Measurements from ENCODE around the gene DCAF6. TPM values are rescaled to one million over a fixed set of nuclear protein-coding genes. Genes with fewer than 3 reads are reported as not detected.

The DCAF6 gene
- total and polyA plus RNA-seq, 3 donors from 2014 or later = 160 to 199 (median 173) TPM

DNA sequence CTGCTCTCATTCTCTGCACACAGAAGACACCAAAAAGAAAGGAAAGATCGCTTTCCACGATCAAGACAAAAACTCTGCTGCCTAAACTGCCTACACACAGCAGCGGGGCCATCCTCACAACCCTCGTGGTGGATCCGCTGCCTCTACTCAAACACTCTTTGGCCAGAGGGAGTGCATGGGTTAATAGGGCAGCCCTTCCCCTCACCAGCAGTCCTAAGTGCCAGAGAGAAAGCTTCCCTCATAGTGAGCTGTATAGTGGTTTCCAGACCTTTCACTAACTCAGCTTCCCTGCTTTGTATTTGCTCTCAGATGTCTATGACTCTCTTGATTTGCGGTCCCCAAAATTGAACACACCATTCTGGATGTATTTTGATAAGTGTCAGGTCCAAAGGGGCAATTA, 169.4 kb downstream of the DCAF6 start:
- H3K27me3 ChIP-seq = no peaks in the 10 kb centered on the region
- intact Hi-C loops (cut with DNase I; ENCODE audit: low total_unique reads) = no loop called here
- H3K27ac ChIP-seq = no peak overlapping the region
- no peaks in the 10 kb centered on the region for H3K4me1 ChIP-seq
- 89 to 99% methylated on average over 6 of the region's 6 CpGs for WGBS, 2 donors
- TF ChIP-seq POLR2A (IDR thresholded peaks at IDR 0.05) = no peak
- TF ChIP-seq, protein P1, sequence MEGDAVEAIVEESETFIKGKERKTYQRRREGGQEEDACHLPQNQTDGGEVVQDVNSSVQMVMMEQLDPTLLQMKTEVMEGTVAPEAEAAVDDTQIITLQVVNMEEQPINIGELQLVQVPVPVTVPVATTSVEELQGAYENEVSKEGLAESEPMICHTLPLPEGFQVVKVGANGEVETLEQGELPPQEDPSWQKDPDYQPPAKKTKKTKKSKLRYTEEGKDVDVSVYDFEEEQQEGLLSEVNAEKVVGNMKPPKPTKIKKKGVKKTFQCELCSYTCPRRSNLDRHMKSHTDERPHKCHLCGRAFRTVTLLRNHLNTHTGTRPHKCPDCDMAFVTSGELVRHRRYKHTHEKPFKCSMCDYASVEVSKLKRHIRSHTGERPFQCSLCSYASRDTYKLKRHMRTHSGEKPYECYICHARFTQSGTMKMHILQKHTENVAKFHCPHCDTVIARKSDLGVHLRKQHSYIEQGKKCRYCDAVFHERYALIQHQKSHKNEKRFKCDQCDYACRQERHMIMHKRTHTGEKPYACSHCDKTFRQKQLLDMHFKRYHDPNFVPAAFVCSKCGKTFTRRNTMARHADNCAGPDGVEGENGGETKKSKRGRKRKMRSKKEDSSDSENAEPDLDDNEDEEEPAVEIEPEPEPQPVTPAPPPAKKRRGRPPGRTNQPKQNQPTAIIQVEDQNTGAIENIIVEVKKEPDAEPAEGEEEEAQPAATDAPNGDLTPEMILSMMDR (IDR thresholded peaks at IDR 0.05) = no peak
- H3K9me3 ChIP-seq = no peaks in the 10 kb centered on the region
- no peaks in the 10 kb centered on the region for H3K36me3 ChIP-seq (ENCODE audit: low read depth, missing control alignments)
- no peak overlapping the region for H3K4me3 ChIP-seq
- no peak for DNase-seq

- TF ChIP-seq, protein P1 (IDR thresholded peaks at IDR 0.05) = no peak
- no peak for TF ChIP-seq POLR2A (IDR thresholded peaks at IDR 0.05)
- DNase-seq = no peak
- Histone ChIP-seq H3K27me3 (no peaks in the 10 kb centered on the region), H3K36me3 (ENCODE audit: low read depth, missing control alignments) (no peaks in the 10 kb centered on the region), H3K4me1 (no peaks in the 10 kb centered on the region), H3K9me3 (no peaks in the 10 kb centered on the region), H3K4me3 (no peak overlapping the region), H3K27ac (no peak overlapping the region)
- intact Hi-C loops (cut with DNase I; ENCODE audit: low total_unique reads) = no loop called here
- 67% methylated on average over 7 to 8 of the region's 8 CpGs for WGBS, 2 donors
These were observed 169.8 kb downstream of the DCAF6 start for GRCh38 chr1:168106274-168106673.

GRCh38 chr1:168110896-168111545, 174.5 kb downstream of the DCAF6 start:
- DNase-seq = no peak
- H3K27ac ChIP-seq = no peak overlapping the region

GRCh38 chr1:168112673-168113305, 176.3 kb downstream of the DCAF6 start:
- 87 to 90% methylated on average over 6 of the region's 6 CpGs for WGBS, 2 donors
- H3K27ac ChIP-seq = no peak overlapping the region
- no peak for DNase-seq

More at GRCh38 chr1:168110896-168111545, 174.5 kb downstream of the DCAF6 start:
- no peaks in the 10 kb centered on the region for H3K9me3 ChIP-seq
- intact Hi-C loops (cut with DNase I; ENCODE audit: low total_unique reads) = no loop called here
- H3K36me3 ChIP-seq (ENCODE audit: low read depth, missing control alignments) = no peaks in the 10 kb centered on the region
- WGBS, 2 donors = 82 to 90% methylated on average over 7 of the region's 7 CpGs
- no peak for TF ChIP-seq POLR2A (IDR thresholded peaks at IDR 0.05)
- TF ChIP-seq, protein P1 (IDR thresholded peaks at IDR 0.05) = no peak
- no peak overlapping the region for H3K4me3 ChIP-seq
- H3K4me1 ChIP-seq = no peaks in the 10 kb centered on the region
- H3K27me3 ChIP-seq = no peaks in the 10 kb centered on the region

More at GRCh38 chr1:168112673-168113305, 176.3 kb downstream of the DCAF6 start:
- H3K4me3 ChIP-seq = no peak overlapping the region
- H3K27me3 ChIP-seq = no peaks in the 10 kb centered on the region
- TF ChIP-seq, protein P1 (IDR thresholded peaks at IDR 0.05) = no peak
- TF ChIP-seq POLR2A (IDR thresholded peaks at IDR 0.05) = no peak
- H3K4me1 ChIP-seq = no peaks in the 10 kb centered on the region
- no peaks in the 10 kb centered on the region for H3K9me3 ChIP-seq
- H3K36me3 ChIP-seq (ENCODE audit: low read depth, missing control alignments) = no peaks in the 10 kb centered on the region
- intact Hi-C loops (cut with DNase I; ENCODE audit: low total_unique reads) = no loop called here
